ENCODE data around the gene GPATCH1. TPM values are rescaled to one million over a fixed set of nuclear protein-coding genes. Genes with fewer than 3 reads are reported as not detected.
"Not testable (repeated sequence)": the region's sequence is repeated elsewhere in the genome, so short reads cannot be mapped to it uniquely, and the experiment has no call there.

The GPATCH1 gene
- total RNA-seq, 2 donors from 2014 or later, result 7.9 to 12.2 TPM

GRCh38 chr19:33150852-33151518 is 70.0 kb downstream of the GPATCH1 start:
- Histone ChIP-seq H3K27me3 (replicated peaks; ENCODE audit: insufficient read depth) (no peaks in the 10 kb centered on the region), H3K4me3 (no peak overlapping the region), H3K36me3 (no peaks in the 10 kb centered on the region), H3K9me3 (no peaks in the 10 kb centered on the region), H3K4me1 (replicated peaks) (no peaks in the 10 kb centered on the region), H3K27ac (no peak overlapping the region)
- intact Hi-C loops (cut with DNase I), result no loop called here
- DNase-seq (ENCODE audit: low spot score), result no peak
- WGBS, result 71% methylated on average over 14 of the region's 14 CpGs
- TF ChIP-seq, protein P1, sequence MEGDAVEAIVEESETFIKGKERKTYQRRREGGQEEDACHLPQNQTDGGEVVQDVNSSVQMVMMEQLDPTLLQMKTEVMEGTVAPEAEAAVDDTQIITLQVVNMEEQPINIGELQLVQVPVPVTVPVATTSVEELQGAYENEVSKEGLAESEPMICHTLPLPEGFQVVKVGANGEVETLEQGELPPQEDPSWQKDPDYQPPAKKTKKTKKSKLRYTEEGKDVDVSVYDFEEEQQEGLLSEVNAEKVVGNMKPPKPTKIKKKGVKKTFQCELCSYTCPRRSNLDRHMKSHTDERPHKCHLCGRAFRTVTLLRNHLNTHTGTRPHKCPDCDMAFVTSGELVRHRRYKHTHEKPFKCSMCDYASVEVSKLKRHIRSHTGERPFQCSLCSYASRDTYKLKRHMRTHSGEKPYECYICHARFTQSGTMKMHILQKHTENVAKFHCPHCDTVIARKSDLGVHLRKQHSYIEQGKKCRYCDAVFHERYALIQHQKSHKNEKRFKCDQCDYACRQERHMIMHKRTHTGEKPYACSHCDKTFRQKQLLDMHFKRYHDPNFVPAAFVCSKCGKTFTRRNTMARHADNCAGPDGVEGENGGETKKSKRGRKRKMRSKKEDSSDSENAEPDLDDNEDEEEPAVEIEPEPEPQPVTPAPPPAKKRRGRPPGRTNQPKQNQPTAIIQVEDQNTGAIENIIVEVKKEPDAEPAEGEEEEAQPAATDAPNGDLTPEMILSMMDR (IDR thresholded peaks at IDR 0.05), result no peak
- TF ChIP-seq POLR2A (IDR thresholded peaks at IDR 0.05) (no peak), POLR2AphosphoS5 (IDR thresholded peaks at IDR 0.05) (no peak)

- 70% methylated on average over 2 of the region's 2 CpGs for WGBS
- TF ChIP-seq POLR2A (IDR thresholded peaks at IDR 0.05) (no peak), POLR2AphosphoS5 (IDR thresholded peaks at IDR 0.05) (no peak)
- TF ChIP-seq, protein P1 (IDR thresholded peaks at IDR 0.05), result no peak
- Histone ChIP-seq H3K27me3 (replicated peaks; ENCODE audit: insufficient read depth) (no peaks in the 10 kb centered on the region), H3K36me3 (no peaks in the 10 kb centered on the region), H3K4me1 (replicated peaks) (no peaks in the 10 kb centered on the region), H3K4me3 (no peak overlapping the region), H3K27ac (no peak overlapping the region), H3K9me3 (no peaks in the 10 kb centered on the region)
- DNase-seq (ENCODE audit: low spot score), result no peak
- intact Hi-C loops (cut with DNase I), result no loop called here
Measured at GRCh38 chr19:33152176-33152575, 71.2 kb downstream of the GPATCH1 start.

- H3K4me1 ChIP-seq (replicated peaks); H3K27me3 ChIP-seq (replicated peaks; ENCODE audit: insufficient read depth); intact Hi-C loops (cut with DNase I); H3K36me3 ChIP-seq; DNase-seq (ENCODE audit: low spot score); H3K9me3 ChIP-seq; H3K27ac ChIP-seq; H3K4me3 ChIP-seq: not testable (repeated sequence)
- 86% methylated on average over 4 of the region's 4 CpGs for WGBS
Measured at GRCh38 chr19:33152625-33153024, 71.6 kb downstream of the GPATCH1 start.

- H3K4me3 ChIP-seq; H3K9me3 ChIP-seq; H3K27me3 ChIP-seq (replicated peaks; ENCODE audit: insufficient read depth); intact Hi-C loops (cut with DNase I); H3K27ac ChIP-seq; DNase-seq (ENCODE audit: low spot score); H3K4me1 ChIP-seq (replicated peaks); H3K36me3 ChIP-seq: not testable (repeated sequence)
- 81% methylated on average over 6 of the region's 6 CpGs for WGBS
Measured at GRCh38 chr19:33154313-33154712, 73.3 kb downstream of the GPATCH1 start.

DNA sequence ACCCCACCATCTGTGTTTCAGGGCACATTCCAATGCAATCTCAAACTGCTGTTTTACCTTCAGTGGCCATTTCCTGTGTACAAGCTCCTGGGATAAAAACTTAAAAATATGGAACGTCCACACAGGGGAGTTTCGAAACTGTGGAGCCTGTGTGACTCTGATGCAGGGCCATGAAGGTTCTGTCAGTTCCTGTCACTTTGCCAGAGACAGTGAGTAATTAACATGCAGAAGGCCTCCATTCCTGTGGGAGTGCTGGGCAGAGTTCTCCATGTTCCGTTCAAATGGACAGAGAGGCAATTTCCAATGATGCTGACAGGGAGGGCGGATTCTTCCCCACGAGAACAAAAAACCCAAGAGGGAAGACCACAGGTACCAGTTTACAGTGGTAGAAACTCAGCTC is 75.4 kb downstream of the GPATCH1 start:
- no peaks in the 10 kb centered on the region for H3K9me3 ChIP-seq
- no peak for DNase-seq (ENCODE audit: low spot score)
- no peak overlapping the region for H3K4me3 ChIP-seq
- H3K4me1 ChIP-seq (replicated peaks), result no peaks in the 10 kb centered on the region
- no peak overlapping the region for H3K27ac ChIP-seq
- TF ChIP-seq POLR2AphosphoS5 (IDR thresholded peaks at IDR 0.05) (no peak), POLR2A (IDR thresholded peaks at IDR 0.05) (no peak)
- TF ChIP-seq, protein P1 (IDR thresholded peaks at IDR 0.05), result no peak
- H3K36me3 ChIP-seq, result no peaks in the 10 kb centered on the region
- intact Hi-C loops (cut with DNase I), result no loop called here
- WGBS, result 66% methylated on average over 5 of the region's 5 CpGs
- H3K27me3 ChIP-seq (replicated peaks; ENCODE audit: insufficient read depth), result no peaks in the 10 kb centered on the region

GRCh38 chr19:33157906-33158305 is 76.9 kb downstream of the GPATCH1 start:
- TF ChIP-seq POLR2AphosphoS5 (IDR thresholded peaks at IDR 0.05) (no peak), POLR2A (IDR thresholded peaks at IDR 0.05) (no peak)
- TF ChIP-seq, protein P1 (IDR thresholded peaks at IDR 0.05), result no peak
- no peaks in the 10 kb centered on the region for H3K27me3 ChIP-seq (replicated peaks; ENCODE audit: insufficient read depth)
- intact Hi-C loops (cut with DNase I), result no loop called here
- H3K27ac ChIP-seq, result no peak overlapping the region
- H3K4me1 ChIP-seq (replicated peaks), result no peaks in the 10 kb centered on the region
- no peaks in the 10 kb centered on the region for H3K9me3 ChIP-seq
- H3K36me3 ChIP-seq, result no peaks in the 10 kb centered on the region
- 89% methylated on average over 3 of the region's 3 CpGs for WGBS
- no peak overlapping the region for H3K4me3 ChIP-seq
- DNase-seq (ENCODE audit: low spot score), result no peak

Data from prostate gland (tissue), 2 donors.